Fibroblast of the conjunctiva (primary cell): ENCODE results near the gene ZDHHC14.

Experiments used
- DNase-seq: peaks from one replicate; pipeline ENCODE4 v3.0.0-alpha.2; 2010; ENCODE audit warnings: low read depth

ZDHHC14 gene

DNA sequence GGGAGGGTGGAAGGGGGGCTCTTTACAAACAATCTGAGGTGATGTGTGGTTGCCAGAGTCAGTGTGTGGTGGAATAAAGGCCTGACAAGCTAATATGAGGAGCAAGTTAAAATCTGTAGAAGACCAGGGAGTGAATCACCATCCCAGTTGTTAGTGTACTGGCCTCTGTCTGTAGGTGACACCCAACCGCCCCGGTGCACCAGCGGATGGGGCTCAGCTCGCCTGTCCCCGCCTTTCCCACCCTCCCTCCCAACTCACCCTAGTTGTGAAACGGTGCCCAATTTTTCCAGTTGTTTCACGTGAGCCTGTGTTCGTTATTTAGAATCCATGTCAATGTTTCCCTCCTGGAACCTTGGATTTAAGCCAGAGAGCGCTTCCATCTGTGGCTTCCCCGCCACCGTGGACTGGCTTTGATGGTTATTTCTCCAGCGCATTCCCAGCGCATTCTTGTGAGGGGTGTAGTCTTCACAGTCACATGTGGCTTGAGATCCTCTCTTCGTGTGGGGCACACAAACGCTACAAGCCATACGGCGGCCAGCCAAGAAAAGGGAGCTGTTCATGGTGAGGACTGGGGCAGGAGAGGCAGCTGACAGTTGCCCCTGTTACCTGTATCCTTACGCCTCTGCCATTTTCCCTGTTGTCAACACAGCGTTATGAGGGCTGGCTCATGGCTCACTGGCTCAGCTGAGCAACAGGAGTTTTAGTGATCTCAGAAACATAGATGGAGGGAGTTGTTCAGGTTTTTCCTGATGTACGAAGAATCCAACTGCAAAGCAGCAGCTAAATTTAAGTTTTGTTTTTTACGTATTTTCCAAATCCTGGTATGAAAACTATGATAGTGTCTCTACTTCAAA, 137.6 kb downstream of the ZDHHC14 start:
- DNase-seq, result no peak

- no peak for DNase-seq
Observed at GRCh38 chr6:157519255-157520116, 138.5 kb downstream of the ZDHHC14 start.

GRCh38 chr6:157520117-157520406, 139.1 kb downstream of the ZDHHC14 start:
- no peak for DNase-seq

- no peak for DNase-seq
Observed at GRCh38 chr6:157520596-157521361, 139.8 kb downstream of the ZDHHC14 start.

- no peak for DNase-seq
Observed at GRCh38 chr6:157521362-157522335, 140.7 kb downstream of the ZDHHC14 start.

GRCh38 chr6:157522472-157522871, 141.5 kb downstream of the ZDHHC14 start:
- DNase-seq, result no peak

DNA sequence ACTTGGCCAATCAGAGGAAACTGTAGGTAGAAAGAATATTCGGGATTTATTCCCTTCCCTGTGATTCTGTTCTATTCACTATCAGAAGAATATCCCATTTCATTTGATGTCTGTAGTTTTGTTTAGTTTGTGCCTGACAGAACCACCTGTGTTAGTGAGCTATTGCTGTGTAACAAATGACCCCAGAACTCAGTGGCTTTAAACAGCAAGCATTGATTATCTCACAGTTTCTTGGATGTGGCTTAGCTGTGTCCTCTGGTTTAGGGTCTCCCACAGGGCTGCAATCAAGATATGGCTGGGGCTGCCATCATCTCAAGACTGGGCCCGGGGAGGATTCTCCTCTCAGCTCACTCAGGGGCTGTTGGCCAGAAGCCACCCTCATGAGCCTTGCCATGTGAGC, 143.7 kb downstream of the ZDHHC14 start:
- DNase-seq, result no peak

DNA sequence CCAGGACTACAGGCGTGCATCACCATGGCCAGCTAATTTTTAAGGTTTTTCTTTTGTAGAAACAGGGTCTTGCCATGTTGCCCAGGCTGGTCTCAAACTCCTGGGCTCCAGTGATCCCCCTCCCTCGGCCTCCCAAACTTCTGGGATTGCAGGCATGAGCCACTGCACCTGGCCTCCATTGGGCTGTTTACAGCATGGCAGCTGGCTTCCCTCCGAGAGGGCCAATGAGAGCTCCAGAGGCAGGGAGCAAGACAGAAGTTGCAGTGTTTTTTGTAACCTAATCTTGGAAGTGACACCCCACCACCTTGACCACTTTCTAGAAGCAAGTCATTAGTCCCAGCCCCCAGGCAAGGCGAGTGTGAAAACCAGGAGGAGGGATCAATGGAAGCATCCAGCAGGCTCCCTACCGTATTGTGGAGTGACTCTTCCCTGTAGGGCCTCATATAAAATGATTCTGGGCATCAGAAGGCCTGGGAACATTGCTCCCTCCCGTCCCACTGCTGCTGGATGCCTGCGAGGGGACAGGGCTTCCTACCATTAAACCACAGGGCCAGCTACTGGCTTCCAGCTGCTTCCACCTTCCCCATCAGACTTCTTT, 144.4 kb downstream of the ZDHHC14 start:
- DNase-seq, result no peak

GRCh38 chr6:157525918-157526425, 145.0 kb downstream of the ZDHHC14 start:
- DNase-seq, result no peak

- peak; percentile 8 for DNase-seq
Observed at GRCh38 chr6:157527471-157527907, 146.5 kb downstream of the ZDHHC14 start.

DNA sequence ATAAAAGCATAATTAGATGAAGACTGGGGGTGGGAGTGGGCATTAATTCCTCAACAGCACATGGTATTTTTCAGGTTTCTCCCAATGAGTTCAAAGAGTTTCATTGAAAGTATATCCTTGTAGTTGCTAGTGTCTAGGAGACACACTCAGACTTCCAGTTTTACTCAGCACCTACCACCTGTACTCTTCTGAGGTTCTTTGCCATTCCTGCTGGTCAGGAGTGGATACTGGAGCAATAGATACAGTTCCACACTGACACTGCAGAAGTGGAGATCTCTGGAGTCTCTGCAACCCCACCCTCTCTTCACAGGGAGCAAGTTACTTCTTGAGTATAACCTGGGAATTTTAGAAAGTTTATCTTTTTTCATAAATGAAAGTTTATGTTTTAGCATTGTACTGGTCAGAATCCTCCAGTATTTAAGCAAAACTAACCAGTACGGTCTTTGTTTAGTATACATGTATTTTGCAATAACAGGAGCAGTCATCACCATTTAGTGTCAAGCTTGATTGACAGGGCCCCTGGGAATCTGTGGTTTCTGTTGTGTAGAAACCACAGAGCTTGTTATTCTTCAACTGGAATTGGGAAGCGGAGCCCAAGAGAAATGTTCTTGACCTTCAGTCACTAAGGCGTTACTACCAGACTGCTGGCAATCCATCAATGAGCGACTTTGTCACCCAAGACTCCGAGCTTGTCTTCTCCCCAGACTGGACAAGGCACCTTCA, 148.1 kb downstream of the ZDHHC14 start:
- DNase-seq, result no peak

GRCh38 chr6:157529654-157530039, 148.7 kb downstream of the ZDHHC14 start:
- no peak for DNase-seq

DNA sequence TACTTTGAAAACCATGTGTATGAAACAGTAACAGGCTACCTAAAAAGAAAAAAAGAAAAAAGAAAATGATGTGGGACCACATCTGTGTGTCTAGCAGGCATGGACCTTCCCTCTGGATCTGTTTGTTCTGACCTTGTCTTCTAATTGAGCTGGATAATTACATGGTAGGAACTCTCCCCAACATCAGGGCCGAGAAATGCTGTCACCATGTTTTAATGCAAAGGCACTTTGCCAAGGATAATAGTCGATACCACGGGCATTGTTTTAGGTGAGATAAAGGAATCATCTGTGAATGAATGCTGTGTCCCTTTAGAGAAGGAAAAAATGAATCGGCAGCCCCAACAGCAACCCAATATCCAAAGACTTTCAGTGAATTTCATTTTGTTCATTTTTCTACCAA, 149.1 kb downstream of the ZDHHC14 start:
- no peak for DNase-seq

- DNase-seq, result no peak
Observed at GRCh38 chr6:157530724-157531168, 149.8 kb downstream of the ZDHHC14 start.

- no peak for DNase-seq
Observed at GRCh38 chr6:157531169-157531985, 150.4 kb downstream of the ZDHHC14 start.

GRCh38 chr6:157531986-157532365, 151.0 kb downstream of the ZDHHC14 start:
- DNase-seq, result no peak

GRCh38 chr6:157533048-157533871, 152.3 kb downstream of the ZDHHC14 start:
- no peak for DNase-seq
